ENCODE results near the gene DIRAS2.

DIRAS2 gene

DNA sequence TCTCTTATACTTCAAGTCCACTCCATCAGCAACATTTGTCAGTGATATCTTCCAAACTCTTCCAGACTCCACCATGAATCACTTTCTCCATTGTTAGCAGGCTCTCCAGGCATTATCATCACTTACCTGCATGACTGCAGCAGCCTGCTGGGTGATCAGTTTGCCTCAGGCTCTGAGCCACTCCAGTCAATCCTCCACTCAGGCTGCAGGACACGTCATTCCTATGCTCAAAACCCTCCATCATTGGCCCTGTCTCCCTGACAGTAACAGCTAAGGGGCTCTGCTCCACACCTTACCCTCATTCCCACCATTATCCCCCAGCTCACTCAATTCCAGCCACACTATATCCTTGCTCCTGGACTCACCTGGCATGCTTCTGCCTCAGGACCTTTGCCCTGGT, 10.7 kb downstream of the DIRAS2 start:
- no peaks in the 10 kb centered on the region for H3K27me3 Mint-ChIP-seq (ENCODE audit: low read depth, poor library complexity)
- H3K4me3 Mint-ChIP-seq, result no peak overlapping the region
- H3K4me1 Mint-ChIP-seq, result no peaks in the 10 kb centered on the region
- H3K27ac Mint-ChIP-seq, result no peak overlapping the region
- TF ChIP-seq, protein P1, sequence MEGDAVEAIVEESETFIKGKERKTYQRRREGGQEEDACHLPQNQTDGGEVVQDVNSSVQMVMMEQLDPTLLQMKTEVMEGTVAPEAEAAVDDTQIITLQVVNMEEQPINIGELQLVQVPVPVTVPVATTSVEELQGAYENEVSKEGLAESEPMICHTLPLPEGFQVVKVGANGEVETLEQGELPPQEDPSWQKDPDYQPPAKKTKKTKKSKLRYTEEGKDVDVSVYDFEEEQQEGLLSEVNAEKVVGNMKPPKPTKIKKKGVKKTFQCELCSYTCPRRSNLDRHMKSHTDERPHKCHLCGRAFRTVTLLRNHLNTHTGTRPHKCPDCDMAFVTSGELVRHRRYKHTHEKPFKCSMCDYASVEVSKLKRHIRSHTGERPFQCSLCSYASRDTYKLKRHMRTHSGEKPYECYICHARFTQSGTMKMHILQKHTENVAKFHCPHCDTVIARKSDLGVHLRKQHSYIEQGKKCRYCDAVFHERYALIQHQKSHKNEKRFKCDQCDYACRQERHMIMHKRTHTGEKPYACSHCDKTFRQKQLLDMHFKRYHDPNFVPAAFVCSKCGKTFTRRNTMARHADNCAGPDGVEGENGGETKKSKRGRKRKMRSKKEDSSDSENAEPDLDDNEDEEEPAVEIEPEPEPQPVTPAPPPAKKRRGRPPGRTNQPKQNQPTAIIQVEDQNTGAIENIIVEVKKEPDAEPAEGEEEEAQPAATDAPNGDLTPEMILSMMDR (IDR thresholded peaks at IDR 0.05), result no peak
- H3K36me3 Mint-ChIP-seq (ENCODE audit: low read depth), result no peaks in the 10 kb centered on the region
- DNase-seq, result no peak
- no peaks in the 10 kb centered on the region for H3K9me3 Mint-ChIP-seq

DNA sequence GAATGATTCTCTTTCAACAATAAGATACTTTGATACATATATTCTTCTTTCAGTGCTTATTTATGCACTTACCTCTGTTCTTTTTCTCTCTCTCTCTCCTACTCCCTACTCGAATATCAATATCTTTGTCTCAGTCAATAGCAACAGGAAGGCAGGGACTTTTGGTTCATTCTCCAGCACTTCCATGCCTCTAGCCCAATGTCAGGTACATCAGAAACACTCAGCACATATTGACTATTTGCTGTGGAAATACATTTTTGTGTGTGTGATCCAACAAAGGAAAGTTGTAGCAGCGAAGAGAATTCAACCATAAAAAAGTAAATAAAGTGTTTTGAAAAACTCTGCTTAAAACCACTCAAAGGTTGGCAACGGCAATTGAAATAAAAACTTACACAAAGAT, 12.6 kb downstream of the DIRAS2 start:
- Mint-ChIP-seq H3K27ac (no peak overlapping the region), H3K4me1 (no peaks in the 10 kb centered on the region), H3K36me3 (ENCODE audit: low read depth) (no peaks in the 10 kb centered on the region), H3K9me3 (no peaks in the 10 kb centered on the region), H3K27me3 (ENCODE audit: low read depth, poor library complexity) (no peaks in the 10 kb centered on the region), H3K4me3 (no peak overlapping the region)
- TF ChIP-seq, protein P1 (IDR thresholded peaks at IDR 0.05), result no peak
- DNase-seq, result no peak

DNA sequence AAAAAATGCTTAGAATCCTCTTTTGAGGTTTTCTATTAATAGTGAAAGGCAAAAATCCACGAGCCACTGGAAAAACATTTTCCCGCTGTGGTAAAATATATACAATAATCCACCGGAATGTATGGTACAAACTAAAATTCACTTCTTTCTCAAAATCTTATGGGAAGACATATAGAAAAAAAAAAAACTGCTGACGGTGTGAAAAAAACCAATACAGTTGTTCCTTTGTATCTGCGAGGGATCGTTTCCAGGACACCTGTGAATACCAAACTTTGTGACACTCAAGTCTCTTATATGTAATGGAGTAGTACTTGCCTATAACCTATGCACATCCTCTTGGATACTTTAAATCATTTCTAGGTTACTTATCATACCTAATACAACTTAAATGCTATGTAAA, 13.3 kb downstream of the DIRAS2 start:
- DNase-seq, result no peak
- no peak overlapping the region for H3K27ac Mint-ChIP-seq
- no peaks in the 10 kb centered on the region for H3K9me3 Mint-ChIP-seq
- H3K4me1 Mint-ChIP-seq, result no peaks in the 10 kb centered on the region
- TF ChIP-seq, protein P1 (IDR thresholded peaks at IDR 0.05), result no peak
- no peak overlapping the region for H3K4me3 Mint-ChIP-seq
- H3K27me3 Mint-ChIP-seq (ENCODE audit: low read depth, poor library complexity), result no peaks in the 10 kb centered on the region
- H3K36me3 Mint-ChIP-seq (ENCODE audit: low read depth), result no peaks in the 10 kb centered on the region

DNA sequence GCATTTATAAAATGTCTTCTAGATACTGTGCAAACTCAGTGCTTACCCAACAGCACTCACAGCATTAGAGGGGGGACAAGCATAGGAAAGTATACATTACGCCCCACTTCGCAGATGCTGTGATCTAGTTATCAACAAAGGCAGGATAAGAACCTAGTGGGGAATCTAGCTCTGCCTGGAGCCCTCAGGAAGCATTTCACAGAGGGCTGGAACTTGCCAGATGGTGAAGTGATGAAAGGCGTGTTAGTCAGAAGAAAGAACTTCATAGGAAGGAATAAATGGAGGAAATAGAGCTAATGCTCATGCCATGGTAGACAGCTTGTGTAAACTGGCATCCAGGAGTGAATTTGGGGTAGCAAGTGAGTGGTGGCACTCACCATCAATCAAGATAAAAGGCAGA, 25.8 kb downstream of the DIRAS2 start:
- no peaks in the 10 kb centered on the region for H3K4me1 Mint-ChIP-seq
- H3K27me3 Mint-ChIP-seq (ENCODE audit: low read depth, poor library complexity), result no peaks in the 10 kb centered on the region
- TF ChIP-seq, protein P1 (IDR thresholded peaks at IDR 0.05), result no peak
- no peak for DNase-seq
- H3K9me3 Mint-ChIP-seq, result no peaks in the 10 kb centered on the region
- H3K4me3 Mint-ChIP-seq, result no peak overlapping the region
- no peaks in the 10 kb centered on the region for H3K36me3 Mint-ChIP-seq (ENCODE audit: low read depth)
- no peak overlapping the region for H3K27ac Mint-ChIP-seq

DNA sequence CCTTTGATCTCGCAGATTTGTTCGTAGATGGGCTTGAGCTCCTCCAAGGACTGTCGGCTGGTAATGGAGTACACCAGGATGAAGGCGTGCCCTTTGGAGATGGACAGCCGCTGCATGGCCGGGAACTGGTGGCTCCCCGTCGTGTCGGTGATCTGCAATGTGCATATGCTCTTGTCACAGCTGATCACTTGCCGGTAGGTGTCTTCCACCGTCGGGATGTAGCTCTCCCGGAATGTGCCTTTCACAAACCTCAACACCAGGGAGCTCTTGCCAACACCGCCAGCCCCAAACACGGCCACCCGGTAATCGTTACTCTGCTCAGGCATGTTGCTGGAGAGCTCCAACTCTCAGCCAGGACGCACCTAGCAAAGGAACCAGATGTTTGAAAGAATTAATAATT, 29.1 kb downstream of the DIRAS2 start:
- Mint-ChIP-seq H3K9me3 (no peaks in the 10 kb centered on the region), H3K27me3 (ENCODE audit: low read depth, poor library complexity) (no peaks in the 10 kb centered on the region), H3K27ac (no peak overlapping the region), H3K4me1 (peaks cover 4% of the 10 kb centered on the region), H3K4me3 (no peak overlapping the region), H3K36me3 (ENCODE audit: low read depth) (no peaks in the 10 kb centered on the region)
- DNase-seq, result no peak
- TF ChIP-seq, protein P1 (IDR thresholded peaks at IDR 0.05), result no peak

DNA sequence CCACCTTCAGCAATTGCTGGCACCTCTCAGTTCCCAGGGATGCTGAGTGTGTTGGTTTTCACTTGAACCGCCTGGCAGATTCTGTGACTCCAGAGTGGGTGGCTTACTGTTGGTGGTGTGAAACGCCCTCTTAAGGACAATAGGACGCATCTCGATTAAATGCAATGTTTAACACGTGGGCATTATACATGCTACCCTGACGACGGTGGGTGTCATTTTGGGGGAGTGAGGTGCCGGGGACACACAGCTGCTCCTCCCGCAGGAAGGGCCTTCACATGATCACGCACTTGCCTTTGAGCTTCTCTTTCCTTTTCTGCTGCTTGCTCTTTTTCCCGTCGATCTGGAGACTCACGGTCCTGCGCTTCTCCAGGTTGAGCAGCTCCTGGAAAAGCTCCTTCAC, 29.7 kb downstream of the DIRAS2 start:
- H3K4me3 Mint-ChIP-seq, result no peak overlapping the region
- peaks cover 4% of the 10 kb centered on the region for H3K4me1 Mint-ChIP-seq
- H3K36me3 Mint-ChIP-seq (ENCODE audit: low read depth), result no peaks in the 10 kb centered on the region
- TF ChIP-seq, protein P1 (IDR thresholded peaks at IDR 0.05), result no peak
- DNase-seq, result no peak
- no peaks in the 10 kb centered on the region for H3K9me3 Mint-ChIP-seq
- no peak overlapping the region for H3K27ac Mint-ChIP-seq
- no peaks in the 10 kb centered on the region for H3K27me3 Mint-ChIP-seq (ENCODE audit: low read depth, poor library complexity)
